MM.1S (cell line): Measurements from ENCODE around the gene BNIP5.

Experiments used
- CTCF ChIP-seq: fragments of 300-600 bp; sonication (generic); IDR thresholded peaks from 2 replicates; pipeline ENCODE4 v1.5.1; 2016; ENCODE audit warnings: antibody characterized with exemption, low read length, mixed read lengths
- EZH2 ChIP-seq: fragments of 300-600 bp; sonication (generic); optimal IDR thresholded peaks from 2 replicates; pipeline ENCODE3; 2017; ENCODE audit warnings: low read depth, mild to moderate bottlenecking, antibody characterized with exemption, low read length, mixed read lengths
- EZH2phosphoT487 ChIP-seq: fragments of 300-600 bp; sonication (generic); IDR thresholded peaks from 2 replicates; pipeline ENCODE4 v1.6.1; 2018; ENCODE audit warnings: antibody characterized with exemption, low read length

GRCh38 chr6:36302227-36302976 lies 34.3 kb downstream of the BNIP5 start:
- TF ChIP-seq CTCF (peak; percentile 99), EZH2 (no peak), EZH2phosphoT487 (no peak)
